GM13976 (cell line): ENCODE data around the gene RBM8A.
A peak's percentile ranks its signal among the peaks of the same experiment; 100 is the strongest.

Experiments used
- DNase-seq: peaks from one replicate; pipeline ENCODE4 v3.0.0; 2012; ENCODE audit warnings: low spot score
- in situ Hi-C: fragments of 300-500 bp; cut with MboI; formaldehyde crosslinking; loops from one replicate; pipeline ENCODE4 v1.12.0; 2022; ENCODE audit warnings: low sequenced_read_pairs, mixed read lengths, inconsistent platforms; ENCODE audit not compliant: unreplicated experiment
- TF ChIP-seq, protein P1 (sequence below): IDR thresholded peaks from 2 replicates; pipeline ENCODE4 v1.5.1; 2012; ENCODE audit warnings: borderline replicate concordance, mild to moderate bottlenecking; ENCODE audit not compliant: insufficient read depth; ENCODE audit errors: extremely low read depth, missing control alignments, control extremely low read depth

RBM8A gene

DNA sequence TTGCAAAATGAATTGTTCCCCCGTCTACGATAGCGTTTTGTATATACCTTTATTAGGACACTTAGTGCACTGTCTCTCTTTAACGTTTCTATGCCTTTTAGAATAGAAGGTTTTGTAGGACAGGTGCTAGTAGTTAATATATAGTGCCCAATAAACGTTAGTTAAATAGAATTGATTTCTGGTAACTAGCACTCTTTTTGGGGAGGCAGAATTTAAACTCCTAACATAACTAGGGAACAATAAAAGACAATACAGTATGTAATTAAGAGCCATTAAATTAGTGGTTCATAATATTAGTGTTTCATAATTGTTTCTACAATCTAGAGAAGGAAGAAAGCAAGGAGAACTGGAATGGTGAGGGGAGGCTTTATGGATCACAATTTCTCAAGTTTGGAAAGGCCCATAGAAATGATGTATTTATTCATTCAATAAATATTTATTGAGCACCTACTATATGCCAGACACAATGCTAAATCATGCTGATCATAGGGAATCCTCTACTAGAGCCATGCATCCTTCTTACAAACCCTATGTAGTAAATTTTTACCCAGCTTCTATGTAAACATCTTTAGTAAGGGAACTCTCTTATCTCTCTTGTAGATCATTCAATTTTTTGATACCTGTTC is 37.9 kb upstream of the RBM8A start:
- TF ChIP-seq, protein P1, sequence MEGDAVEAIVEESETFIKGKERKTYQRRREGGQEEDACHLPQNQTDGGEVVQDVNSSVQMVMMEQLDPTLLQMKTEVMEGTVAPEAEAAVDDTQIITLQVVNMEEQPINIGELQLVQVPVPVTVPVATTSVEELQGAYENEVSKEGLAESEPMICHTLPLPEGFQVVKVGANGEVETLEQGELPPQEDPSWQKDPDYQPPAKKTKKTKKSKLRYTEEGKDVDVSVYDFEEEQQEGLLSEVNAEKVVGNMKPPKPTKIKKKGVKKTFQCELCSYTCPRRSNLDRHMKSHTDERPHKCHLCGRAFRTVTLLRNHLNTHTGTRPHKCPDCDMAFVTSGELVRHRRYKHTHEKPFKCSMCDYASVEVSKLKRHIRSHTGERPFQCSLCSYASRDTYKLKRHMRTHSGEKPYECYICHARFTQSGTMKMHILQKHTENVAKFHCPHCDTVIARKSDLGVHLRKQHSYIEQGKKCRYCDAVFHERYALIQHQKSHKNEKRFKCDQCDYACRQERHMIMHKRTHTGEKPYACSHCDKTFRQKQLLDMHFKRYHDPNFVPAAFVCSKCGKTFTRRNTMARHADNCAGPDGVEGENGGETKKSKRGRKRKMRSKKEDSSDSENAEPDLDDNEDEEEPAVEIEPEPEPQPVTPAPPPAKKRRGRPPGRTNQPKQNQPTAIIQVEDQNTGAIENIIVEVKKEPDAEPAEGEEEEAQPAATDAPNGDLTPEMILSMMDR = no peak
- no peak for DNase-seq
- in situ Hi-C loops = no loop called here

DNA sequence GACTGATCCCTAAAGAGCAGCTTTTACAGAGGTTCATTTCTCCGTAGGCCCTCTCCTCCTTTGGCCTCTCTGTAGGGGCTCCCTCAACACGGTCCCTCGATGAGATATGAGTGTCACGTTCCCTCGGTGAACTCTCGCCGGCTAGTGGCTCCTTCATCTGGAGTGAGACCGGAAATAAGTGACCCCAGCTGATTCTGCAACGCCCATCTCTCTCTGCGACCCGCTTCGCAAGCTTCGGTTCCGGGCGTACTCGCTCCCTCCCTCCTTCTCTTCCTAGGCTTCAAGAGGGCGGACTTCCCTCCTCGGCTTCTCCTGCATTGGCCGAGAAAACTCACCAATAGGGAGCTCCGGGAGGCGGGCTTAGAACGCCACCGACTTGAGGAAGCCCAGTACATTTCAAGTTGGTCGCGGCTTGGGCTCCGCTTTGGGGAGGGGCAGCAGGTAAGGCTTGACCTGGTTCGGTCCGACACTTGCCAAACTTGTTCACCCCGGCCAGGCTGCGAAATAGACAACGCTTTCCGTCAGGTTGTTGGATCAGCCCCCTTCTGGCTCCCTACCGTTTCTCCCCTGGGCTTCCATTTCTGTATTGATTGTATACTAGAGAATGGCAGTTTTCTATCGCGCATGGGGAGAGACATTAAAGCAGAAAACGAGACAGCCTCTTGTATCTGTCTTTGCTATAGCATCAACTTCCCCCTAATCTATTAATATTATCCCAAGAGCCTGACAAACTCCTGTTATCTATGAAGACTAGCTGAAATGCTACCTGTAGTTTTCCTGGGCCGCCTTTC is 37.2 kb upstream of the RBM8A start, which contains the start of the genes ANKRD34A and POLR3GL:
Gene ANKRD34A (minus strand): TSS at position 248 of the 791 bp plus-strand sequence. CDS start 2,816 bp downstream, outside the sequence.
Gene POLR3GL (plus strand): TSS at position 363 of the 791 bp plus-strand sequence. CDS start 10,176 bp downstream, outside the sequence.
- in situ Hi-C loops = no loop called here
- TF ChIP-seq, protein P1 = no peak
- DNase-seq = peak; percentile 90

DNA sequence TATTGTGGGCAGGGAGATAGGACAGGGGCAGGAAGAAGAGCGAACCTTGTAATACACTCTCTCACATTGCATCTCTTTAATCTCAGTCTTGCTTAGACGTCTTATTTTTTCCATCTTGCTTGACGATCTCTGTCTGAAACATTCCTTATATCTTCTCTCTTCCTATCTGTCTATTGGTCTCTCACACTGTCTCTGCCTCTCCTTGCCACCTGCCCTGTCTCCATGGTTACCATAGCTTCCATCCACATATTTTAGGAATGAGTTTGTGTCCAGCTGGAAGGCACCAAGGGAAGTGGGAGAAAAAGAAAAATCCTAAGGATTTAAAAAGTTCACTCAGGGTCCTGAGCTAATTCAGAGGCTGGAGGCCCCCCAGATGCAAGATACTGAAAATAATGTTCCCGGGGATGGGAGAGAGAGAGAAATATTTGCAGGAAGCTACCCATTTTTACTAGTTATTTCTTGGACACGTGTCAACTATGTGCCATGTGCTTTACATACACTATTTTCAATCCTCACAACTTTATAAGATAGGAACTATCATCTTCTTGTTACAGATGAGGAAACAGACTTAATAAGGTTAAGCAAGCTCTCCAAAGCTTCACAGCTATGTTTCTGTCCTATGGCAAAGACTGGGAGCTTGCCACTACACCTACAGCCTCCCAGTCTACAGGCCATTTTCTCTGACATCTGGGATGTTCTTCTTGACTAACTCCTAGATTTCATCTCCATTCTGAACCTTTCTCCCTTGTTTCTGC is 36.2 kb upstream of the RBM8A start:
- no peak for DNase-seq
- in situ Hi-C loops = no loop called here
- TF ChIP-seq, protein P1 = no peak

DNA sequence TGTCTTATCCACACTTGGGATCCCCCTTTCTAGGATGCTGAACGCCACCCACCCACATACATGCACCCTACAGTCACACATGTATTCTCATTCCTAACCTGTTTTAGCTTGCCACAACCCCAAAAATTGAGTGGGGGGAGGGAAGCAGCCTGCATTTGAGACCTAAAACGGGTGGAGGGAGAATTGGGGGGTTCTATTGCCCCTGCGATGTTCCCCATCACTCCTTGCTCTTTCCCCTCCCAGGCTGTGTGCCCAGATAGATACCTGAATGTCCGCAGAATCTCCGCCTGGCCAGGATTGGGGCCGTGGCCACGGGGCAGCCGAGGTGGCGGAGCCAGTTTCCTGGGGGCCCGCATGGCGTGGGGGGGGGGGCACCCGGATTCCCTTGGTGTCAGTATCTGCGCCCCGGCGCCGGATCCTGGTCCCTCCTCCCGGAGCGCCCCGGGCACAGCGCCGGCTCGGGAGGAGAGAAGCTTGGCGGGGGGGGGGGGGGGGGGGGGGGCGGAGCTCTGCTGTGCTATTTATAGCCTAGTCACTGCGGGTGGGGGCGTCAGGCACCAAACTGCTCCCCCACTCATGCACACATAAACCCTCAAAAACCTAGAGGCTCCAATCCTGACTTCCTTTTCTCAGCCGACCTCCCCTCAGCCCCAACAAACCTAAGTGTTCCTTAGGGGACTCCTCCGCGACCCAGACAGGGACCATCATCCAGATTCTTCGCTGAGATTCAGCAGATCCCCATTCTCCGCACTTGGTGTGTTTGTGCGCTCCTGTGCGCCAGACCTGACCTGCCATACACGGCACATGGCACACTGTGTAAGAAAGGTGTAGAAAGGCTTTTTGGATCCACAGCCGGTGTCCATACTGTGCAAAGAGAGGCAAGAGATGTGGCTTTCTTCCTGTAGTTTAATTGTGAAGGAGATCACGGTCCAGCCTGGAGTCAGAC is 35.1 kb upstream of the RBM8A start:
- peak; percentile 58 for DNase-seq
- TF ChIP-seq, protein P1 = no peak
- in situ Hi-C loops = no loop called here

DNA sequence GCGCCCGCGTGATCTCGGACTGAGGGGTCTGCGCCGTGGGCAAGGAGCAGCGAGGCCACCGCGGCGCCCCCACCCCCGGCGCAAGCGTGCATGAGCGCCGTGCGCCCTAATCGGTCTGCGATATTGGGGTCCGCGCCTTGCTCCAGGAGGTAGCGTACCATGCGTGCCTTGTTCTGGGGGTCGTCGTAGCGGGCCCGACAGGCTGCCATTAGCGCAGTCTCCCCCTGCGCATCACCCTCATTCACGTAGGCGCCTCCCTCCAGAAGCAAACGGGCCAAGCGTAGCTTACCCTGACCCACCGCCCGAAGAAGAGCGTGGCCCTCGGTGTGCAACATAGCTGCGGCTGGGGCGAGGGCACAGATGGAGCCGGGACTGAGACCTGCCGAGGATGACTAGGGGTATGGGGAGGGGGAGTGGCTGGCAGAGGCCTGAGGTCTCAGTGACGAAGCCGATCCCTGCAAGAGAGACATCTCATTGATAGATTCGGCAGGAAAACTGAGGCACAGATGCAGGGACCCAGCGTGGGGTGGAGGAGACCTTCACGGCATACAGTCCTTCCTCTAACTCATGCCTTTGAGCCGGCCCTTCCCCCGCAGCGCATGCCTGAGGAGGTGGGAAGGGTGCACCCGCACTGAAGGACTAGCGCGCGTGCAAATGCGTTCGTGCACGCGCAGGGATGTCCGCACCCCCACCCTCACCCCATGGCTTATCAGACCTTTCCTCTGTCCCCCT is 34.3 kb upstream of the RBM8A start:
- peak; percentile 58 for DNase-seq
- TF ChIP-seq, protein P1 = no peak
- in situ Hi-C loops = no loop called here
